K562 (cell line): Measurements from ENCODE around the gene BTBD2. TPM values are rescaled to one million over a fixed set of nuclear protein-coding genes. Genes with fewer than 3 reads are reported as not detected.
A peak's percentile ranks its signal among the peaks of the same experiment; 100 is the strongest.

Experiments
- C11orf30 ChIP-seq: fragments of 450-650 bp; IDR thresholded peaks from 2 replicates; pipeline ENCODE4 v1.6.1; 2016; ENCODE audit warnings: low read depth, mild to moderate bottlenecking
- CHD1 ChIP-seq: fragments of 200-600 bp; sonication (generic); IDR thresholded peaks from one replicate; pipeline ENCODE4 v1.6.1; 2012; ENCODE audit warnings: mild to moderate bottlenecking, moderate library complexity, low read length, inconsistent platforms
- EP400 ChIP-seq: fragments of 450-650 bp; IDR thresholded peaks from 2 replicates; pipeline ENCODE4 v1.6.1; 2017; ENCODE audit warnings: antibody characterized with exemption, mild to moderate bottlenecking, moderate library complexity
- GABPA ChIP-seq: fragments of 200-800 bp; sonication (Bioruptor generic); conservative IDR thresholded peaks from 2 replicates; pipeline ENCODE4 v1.6.1; 2016; ENCODE audit warnings: low read depth, missing genetic modification characterization, missing compliant biosample characterization
- HNRNPK ChIP-seq: fragments of 200-400 bp; formaldehyde crosslinking; IDR thresholded peaks from one replicate; pipeline ENCODE4 v1.6.1; 2018; ENCODE audit warnings: mild to moderate bottlenecking, low read depth, low read length; ENCODE audit not compliant: poor library complexity, severe bottlenecking
- KHSRP ChIP-seq: fragments of 450-650 bp; IDR thresholded peaks from 2 replicates; pipeline ENCODE4 v1.6.1; 2017
- MYNN ChIP-seq, 2 experiments: sonication (generic); formaldehyde crosslinking in 1 of 2; IDR thresholded peaks; 2 replicates each; pipeline versions ENCODE4 v1.5.0 to v1.6.1; 2016 to 2020; ENCODE audit warnings: antibody characterized with exemption in 1 of 2, missing genetic modification reagents in 1 of 2
- POLR2B ChIP-seq: fragments of 450-650 bp; IDR thresholded peaks from 2 replicates; pipeline ENCODE4 v1.6.1; 2018; ENCODE audit warnings: low read depth; ENCODE audit not compliant: partially characterized antibody
- RB1 ChIP-seq: fragments of 450-650 bp; IDR thresholded peaks from 2 replicates; pipeline ENCODE4 v1.6.1; 2017; ENCODE audit warnings: low read depth, mild to moderate bottlenecking
- SLC30A9 ChIP-seq: fragments of 250-450 bp; sonication (Bioruptor Pico); IDR thresholded peaks from 2 replicates; pipeline ENCODE4 v1.8.0; 2022; ENCODE audit warnings: mild to moderate bottlenecking, moderate library complexity
- SNIP1 ChIP-seq: fragments of 450-650 bp; IDR thresholded peaks from 2 replicates; pipeline ENCODE4 v1.7.1; 2017; ENCODE audit warnings: low read depth, mild to moderate bottlenecking
- SRF ChIP-seq, 2 experiments: fragments of 250-450, 450-650 bp in 1 of 2; sonication (Bioruptor Pico) in 1 of 2; sonication (generic) in 1 of 2; formaldehyde crosslinking; IDR thresholded peaks; 2 replicates each; pipeline versions ENCODE4 v1.5.0 to v1.5.1; 2020 to 2022; ENCODE audit warnings: mild to moderate bottlenecking in 1 of 2, missing genetic modification reagents in 1 of 2
- TRIM28 ChIP-seq: fragments of 450-650 bp; IDR thresholded peaks from 2 replicates; pipeline ENCODE4 v1.6.1; 2017
- ZNF23 ChIP-seq: fragments of 250-450 bp; sonication (Bioruptor Pico); IDR thresholded peaks from 2 replicates; pipeline ENCODE4 v1.4.0; 2020; ENCODE audit warnings: mild to moderate bottlenecking
- ZNF431 ChIP-seq: sonication (generic); formaldehyde crosslinking; IDR thresholded peaks from 2 replicates; pipeline ENCODE4 v1.8.0; 2022; ENCODE audit warnings: mild to moderate bottlenecking, missing genetic modification reagents
- ZNF551 ChIP-seq: fragments of 250-450 bp; sonication (Bioruptor Pico); IDR thresholded peaks from 2 replicates; pipeline ENCODE4 v1.5.0; 2021; ENCODE audit warnings: mild to moderate bottlenecking, moderate library complexity
- ZNF583 ChIP-seq: fragments of 250-450 bp; sonication (Bioruptor Pico); IDR thresholded peaks from 2 replicates; pipeline ENCODE4 v1.4.0; 2020
- ZNF764 ChIP-seq: fragments of 250-450 bp; sonication (Bioruptor Pico); IDR thresholded peaks from 2 replicates; pipeline ENCODE4 v1.4.0; 2020; ENCODE audit warnings: low read depth, mild to moderate bottlenecking, moderate library complexity
- polyA plus RNA-seq, 8 experiments: library from polyadenylated mRNA; depleted of rRNA in 4 of 8; stranded (reverse) in 5 of 8; unstranded in 3 of 8; fragments of >200 nt; fragmentation: Nextera tagmentation in 2 of 8; fragmentation: Illumina TruSeq in 1 of 8; extraction: Ambion mirVana in 2 of 8; extraction: Trizol in 1 of 8; gene quantifications; 2 replicates each; pipeline versions ENCODE4 v1.2.1 to v1.2.3, GENCODE V29; 2011 to 2014; ENCODE audit warnings: inconsistent platforms in 1 of 8, missing spikeins in 1 of 8
- total RNA-seq, 7 experiments: library from RNA; depleted of rRNA in 6 of 7; stranded (reverse); fragments of >200 nt in 6 of 7; fragmentation: Illumina TruSeq in 2 of 7; extraction: Trizol in 2 of 7; gene quantifications; 2 replicates each; pipeline versions ENCODE4 v1.2.1 to v1.2.3, GENCODE V29; 2011 to 2021; ENCODE audit warnings: low replicate concordance in 1 of 7
- TF ChIP-seq, protein P1 (sequence below): IDR thresholded peaks from 2 replicates; pipeline ENCODE4 v1.6.1; 2016; ENCODE audit warnings: missing genetic modification characterization, missing compliant biosample characterization
- TF ChIP-seq, protein P2 (sequence below), 2 experiments: fragments of 450-650 bp; IDR thresholded peaks; 2 replicates each; pipeline ENCODE4 v1.6.1; 2016; ENCODE audit warnings: mild to moderate bottlenecking in 2 of 2, borderline replicate concordance in 1 of 2, low read depth in 1 of 2, moderate library complexity in 1 of 2

Gene BTBD2
- total and polyA plus RNA-seq, 9 of the 15 experiments (the other 6 are each of a cell fraction or from before 2014, with no cell fraction given) = 0.10 to 15.6 (median 6.9) TPM

DNA sequence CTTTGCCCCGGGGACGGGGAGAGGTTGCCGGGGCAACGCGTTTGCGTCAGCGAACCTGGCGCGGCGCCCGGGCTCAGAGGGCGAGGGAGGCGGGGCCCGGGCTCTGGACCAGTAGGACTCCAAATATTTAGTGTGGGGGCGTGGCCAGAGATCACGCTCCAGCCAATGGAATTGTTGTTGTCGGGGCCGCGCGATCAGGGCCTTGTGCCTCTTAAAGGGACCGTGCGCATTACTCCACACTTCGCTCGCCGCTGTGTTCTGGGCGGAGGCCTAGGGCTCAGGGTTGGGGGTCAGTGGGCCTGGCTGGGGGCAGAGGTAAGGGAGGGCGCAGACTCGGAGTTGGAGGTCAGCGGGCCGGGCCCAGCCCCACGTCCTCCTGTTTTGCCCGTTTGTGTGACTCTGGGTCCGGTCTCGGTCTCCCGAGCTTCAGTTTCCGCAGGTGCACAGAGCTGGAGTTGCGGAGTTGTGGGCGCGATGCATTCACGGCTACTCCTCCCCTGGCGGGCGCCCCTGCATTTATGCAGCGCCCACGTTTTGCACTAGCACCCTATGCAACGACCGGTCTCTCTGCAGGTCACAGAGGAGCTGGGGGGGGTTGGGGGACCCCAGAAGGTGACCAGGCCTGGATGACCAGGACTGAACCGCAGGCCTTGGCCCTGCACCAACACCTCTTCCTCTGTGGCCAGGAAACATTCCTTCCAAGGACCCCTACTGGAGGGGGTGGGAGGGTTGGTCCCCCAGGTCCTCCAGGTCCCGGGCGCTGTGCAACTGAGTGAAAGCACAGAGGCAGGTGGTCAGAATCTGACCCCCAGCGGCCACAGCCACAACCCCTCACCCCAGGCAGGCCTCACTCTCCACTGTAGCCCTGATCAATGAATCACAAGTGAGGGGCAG, 46.2 kb upstream of the BTBD2 start (continued):
- no peak for TF ChIP-seq HNRNPK
- TF ChIP-seq, protein P1, sequence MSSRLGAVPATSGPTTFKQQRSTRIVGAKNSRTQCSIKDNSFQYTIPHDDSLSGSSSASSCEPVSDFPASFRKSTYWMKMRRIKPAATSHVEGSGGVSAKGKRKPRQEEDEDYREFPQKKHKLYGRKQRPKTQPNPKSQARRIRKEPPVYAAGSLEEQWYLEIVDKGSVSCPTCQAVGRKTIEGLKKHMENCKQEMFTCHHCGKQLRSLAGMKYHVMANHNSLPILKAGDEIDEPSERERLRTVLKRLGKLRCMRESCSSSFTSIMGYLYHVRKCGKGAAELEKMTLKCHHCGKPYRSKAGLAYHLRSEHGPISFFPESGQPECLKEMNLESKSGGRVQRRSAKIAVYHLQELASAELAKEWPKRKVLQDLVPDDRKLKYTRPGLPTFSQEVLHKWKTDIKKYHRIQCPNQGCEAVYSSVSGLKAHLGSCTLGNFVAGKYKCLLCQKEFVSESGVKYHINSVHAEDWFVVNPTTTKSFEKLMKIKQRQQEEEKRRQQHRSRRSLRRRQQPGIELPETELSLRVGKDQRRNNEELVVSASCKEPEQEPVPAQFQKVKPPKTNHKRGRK (tag) = no peak
- peak; percentile 83 for TF ChIP-seq POLR2B
- TF ChIP-seq MYNN (IDR thresholded peaks at IDR 0.05) = no peak; the same call in 1 of the 2 replicates
- no peak for TF ChIP-seq MYNN (CRISPR knock-in tag; IDR thresholded peaks at IDR 0.05)
- TF ChIP-seq ZNF764 (CRISPR knock-in tag) = no peak
- TF ChIP-seq SRF (CRISPR knock-in tag; IDR thresholded peaks at IDR 0.05) = no peak
- TF ChIP-seq TRIM28 = no peak
- TF ChIP-seq SNIP1 = no peak
- TF ChIP-seq, protein P2, sequence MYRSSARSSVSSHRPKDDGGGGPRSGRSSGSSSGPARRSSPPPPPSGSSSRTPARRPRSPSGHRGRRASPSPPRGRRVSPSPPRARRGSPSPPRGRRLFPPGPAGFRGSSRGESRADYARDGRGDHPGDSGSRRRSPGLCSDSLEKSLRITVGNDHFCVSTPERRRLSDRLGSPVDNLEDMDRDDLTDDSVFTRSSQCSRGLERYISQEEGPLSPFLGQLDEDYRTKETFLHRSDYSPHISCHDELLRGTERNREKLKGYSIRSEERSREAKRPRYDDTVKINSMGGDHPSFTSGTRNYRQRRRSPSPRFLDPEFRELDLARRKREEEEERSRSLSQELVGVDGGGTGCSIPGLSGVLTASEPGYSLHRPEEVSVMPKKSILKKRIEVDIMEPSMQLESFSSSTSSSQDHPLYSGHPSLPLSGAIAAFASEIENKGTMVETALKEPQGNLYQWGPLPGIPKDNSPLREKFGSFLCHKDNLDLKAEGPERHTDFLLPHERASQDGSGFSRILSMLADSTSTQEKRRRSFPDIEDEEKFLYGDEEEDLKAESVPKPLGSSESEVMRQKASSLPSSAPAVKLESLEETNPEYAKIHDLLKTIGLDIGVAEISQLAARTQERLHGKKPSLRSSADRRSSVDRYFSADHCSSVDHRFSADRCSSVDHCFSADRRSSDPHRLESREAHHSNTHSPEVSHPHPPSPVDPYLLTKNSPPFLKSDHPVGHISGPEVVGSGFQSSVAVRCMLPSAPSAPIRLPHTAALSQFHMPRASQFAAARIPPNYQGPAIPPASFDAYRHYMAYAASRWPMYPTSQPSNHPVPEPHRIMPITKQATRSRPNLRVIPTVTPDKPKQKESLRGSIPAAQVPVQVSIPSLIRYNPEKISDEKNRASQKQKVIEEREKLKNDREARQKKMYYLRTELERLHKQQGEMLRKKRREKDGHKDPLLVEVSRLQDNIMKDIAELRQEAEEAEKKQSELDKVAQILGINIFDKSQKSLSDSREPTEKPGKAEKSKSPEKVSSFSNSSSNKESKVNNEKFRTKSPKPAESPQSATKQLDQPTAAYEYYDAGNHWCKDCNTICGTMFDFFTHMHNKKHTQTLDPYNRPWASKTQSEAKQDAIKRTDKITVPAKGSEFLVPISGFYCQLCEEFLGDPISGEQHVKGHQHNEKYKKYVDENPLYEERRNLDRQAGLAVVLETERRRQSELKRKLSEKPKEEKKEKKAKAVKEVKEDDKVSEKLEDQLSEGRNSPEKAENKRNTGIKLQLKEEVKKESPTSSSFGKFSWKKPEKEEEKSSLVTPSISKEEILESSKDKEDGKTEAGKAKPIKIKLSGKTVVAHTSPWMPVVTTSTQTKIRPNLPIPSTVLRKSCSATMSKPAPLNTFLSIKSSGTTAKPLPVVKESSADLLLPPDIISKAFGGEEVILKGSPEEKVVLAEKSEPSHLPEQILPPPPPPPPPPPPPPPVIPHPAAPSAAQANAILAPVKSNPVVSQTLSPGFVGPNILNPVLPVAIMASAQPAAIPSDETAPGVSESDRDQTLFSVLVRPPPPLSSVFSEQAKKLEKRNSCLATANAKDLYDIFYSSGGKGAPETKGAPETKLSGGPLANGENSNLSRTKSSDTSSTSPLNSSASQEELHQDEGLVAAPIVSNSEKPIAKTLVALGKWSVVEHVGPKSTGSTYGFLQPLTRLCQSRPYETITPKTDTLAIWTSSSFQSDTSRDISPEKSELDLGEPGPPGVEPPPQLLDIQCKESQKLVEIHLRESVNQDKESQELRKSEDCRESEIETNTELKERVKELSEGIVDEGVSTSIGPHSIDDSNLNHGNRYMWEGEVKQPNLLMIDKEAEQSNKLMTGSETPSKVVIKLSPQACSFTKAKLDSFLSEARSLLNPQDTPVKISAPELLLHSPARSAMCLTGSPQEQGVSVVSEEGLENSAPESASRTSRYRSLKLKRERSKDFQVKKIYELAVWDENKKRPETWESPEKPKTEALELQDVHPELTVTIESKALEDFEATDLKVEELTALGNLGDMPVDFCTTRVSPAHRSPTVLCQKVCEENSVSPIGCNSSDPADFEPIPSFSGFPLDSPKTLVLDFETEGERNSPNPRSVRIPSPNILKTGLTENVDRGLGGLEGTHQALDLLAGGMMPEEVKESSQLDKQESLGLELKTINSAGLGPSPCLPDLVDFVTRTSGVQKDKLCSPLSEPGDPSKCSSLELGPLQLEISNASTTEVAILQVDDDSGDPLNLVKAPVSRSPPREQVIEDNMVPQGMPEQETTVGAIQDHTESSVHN (IDR thresholded peaks at IDR 0.05; ENCODE audit: borderline replicate concordance in 1 of 2, low read depth in 1 of 2) = no peak
- TF ChIP-seq C11orf30 = no peak
- TF ChIP-seq EP400 = peak; percentile 32; the same call in 1 of the 2 replicates
- TF ChIP-seq ZNF551 = no peak
- TF ChIP-seq GABPA (tag) = no peak; the same call in 1 of the 2 replicates
- TF ChIP-seq ZNF23 (CRISPR knock-in tag) = no peak
- no peak for TF ChIP-seq ZNF431 (CRISPR knock-in tag)
- no peak for TF ChIP-seq CHD1
- no peak for TF ChIP-seq SLC30A9 (CRISPR knock-in tag)
- TF ChIP-seq ZNF583 = no peak
- TF ChIP-seq RB1 = no peak
- no peak for TF ChIP-seq KHSRP
